ENCODE results near the gene XPNPEP1. TPM values are rescaled to one million over a fixed set of nuclear protein-coding genes. Genes with fewer than 3 reads are reported as not detected.

XPNPEP1 gene
- total RNA-seq, 4 donors from 2014 or later = 41.0 to 188 (median 92.0) TPM

DNA sequence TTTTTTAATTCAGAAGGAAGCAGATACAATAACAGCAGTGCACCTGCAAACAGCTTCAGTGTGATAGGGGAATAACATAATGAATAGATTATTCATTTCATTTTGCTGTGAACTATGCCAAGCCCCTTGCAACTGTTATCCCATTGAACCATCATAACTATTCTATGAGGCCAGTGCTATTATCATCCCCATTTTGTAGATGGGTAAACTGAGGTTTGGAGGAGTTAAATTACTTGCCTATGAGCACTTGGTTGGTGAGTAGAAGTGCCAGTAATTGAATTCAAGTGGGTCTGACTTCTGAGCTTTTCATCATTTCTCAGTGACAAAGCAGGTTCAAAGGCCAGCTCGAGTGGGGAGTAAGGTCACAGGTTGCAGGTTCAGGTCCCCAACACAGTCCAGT, 16.8 kb upstream of the XPNPEP1 start:
- Histone ChIP-seq H3K27ac (no peak overlapping the region), H3K4me3 (no peak overlapping the region), H3K9me3 (no peaks in the 10 kb centered on the region), H3K27me3 (no peaks in the 10 kb centered on the region), H3K4me1 (no peaks in the 10 kb centered on the region), H3K36me3 (no peaks in the 10 kb centered on the region)
- DNase-seq = no peak
- intact Hi-C loops (cut with DNase I; ENCODE audit: low total_unique reads) = no loop called here
- TF ChIP-seq CTCF (IDR thresholded peaks at IDR 0.05) (no peak), POLR2A (IDR thresholded peaks at IDR 0.05) (no peak)

- no peak overlapping the region for H3K27ac ChIP-seq
- intact Hi-C loops (cut with DNase I; ENCODE audit: low total_unique reads) = no loop called here
Observed at GRCh38 chr10:109939315-109939961, 16.1 kb upstream of the XPNPEP1 start.

GRCh38 chr10:109937460-109938065, 14.3 kb upstream of the XPNPEP1 start:
- no peaks in the 10 kb centered on the region for H3K27me3 ChIP-seq
- intact Hi-C loops (cut with DNase I; ENCODE audit: low total_unique reads) = no loop called here
- TF ChIP-seq POLR2A (IDR thresholded peaks at IDR 0.05) (no peak), CTCF (IDR thresholded peaks at IDR 0.05) (no peak)
- H3K36me3 ChIP-seq = no peaks in the 10 kb centered on the region
- H3K4me1 ChIP-seq = no peaks in the 10 kb centered on the region
- DNase-seq = no peak
- H3K4me3 ChIP-seq = no peak overlapping the region
- H3K27ac ChIP-seq = no peak overlapping the region
- H3K9me3 ChIP-seq = no peaks in the 10 kb centered on the region

More at GRCh38 chr10:109939315-109939961, 16.1 kb upstream of the XPNPEP1 start:
- Histone ChIP-seq H3K36me3 (no peaks in the 10 kb centered on the region), H3K27me3 (no peaks in the 10 kb centered on the region), H3K4me1 (no peaks in the 10 kb centered on the region), H3K9me3 (no peaks in the 10 kb centered on the region), H3K4me3 (no peak overlapping the region)
- DNase-seq = no peak
- TF ChIP-seq CTCF (IDR thresholded peaks at IDR 0.05) = no peak
- TF ChIP-seq POLR2A (IDR thresholded peaks at IDR 0.05) = no peak

GRCh38 chr10:109934958-109935793, 11.9 kb upstream of the XPNPEP1 start:
- DNase-seq = no peak
- Histone ChIP-seq H3K4me1 (no peaks in the 10 kb centered on the region), H3K27me3 (no peaks in the 10 kb centered on the region), H3K9me3 (no peaks in the 10 kb centered on the region), H3K4me3 (no peak overlapping the region), H3K27ac (peak overlapping the region in 1 of 2 donors; percentile 15), H3K36me3 (no peaks in the 10 kb centered on the region)
- intact Hi-C loops (cut with DNase I; ENCODE audit: low total_unique reads) = no loop called here
- TF ChIP-seq CTCF (IDR thresholded peaks at IDR 0.05) = no peak
- no peak for TF ChIP-seq POLR2A (IDR thresholded peaks at IDR 0.05)
